HG03097 (cell line): ENCODE data around the gene KLHL3.
"Not testable (repeated sequence)": the region's sequence is repeated elsewhere in the genome, so short reads cannot be mapped to it uniquely, and the experiment has no call there.

Experiments
- ATAC-seq: cut with Tn5 transposase; IDR thresholded peaks from one replicate; pipeline ENCODE4 v1.9.1; 2021; ENCODE audit not compliant: unreplicated experiment, low FRiP score

KLHL3 gene, protein sequence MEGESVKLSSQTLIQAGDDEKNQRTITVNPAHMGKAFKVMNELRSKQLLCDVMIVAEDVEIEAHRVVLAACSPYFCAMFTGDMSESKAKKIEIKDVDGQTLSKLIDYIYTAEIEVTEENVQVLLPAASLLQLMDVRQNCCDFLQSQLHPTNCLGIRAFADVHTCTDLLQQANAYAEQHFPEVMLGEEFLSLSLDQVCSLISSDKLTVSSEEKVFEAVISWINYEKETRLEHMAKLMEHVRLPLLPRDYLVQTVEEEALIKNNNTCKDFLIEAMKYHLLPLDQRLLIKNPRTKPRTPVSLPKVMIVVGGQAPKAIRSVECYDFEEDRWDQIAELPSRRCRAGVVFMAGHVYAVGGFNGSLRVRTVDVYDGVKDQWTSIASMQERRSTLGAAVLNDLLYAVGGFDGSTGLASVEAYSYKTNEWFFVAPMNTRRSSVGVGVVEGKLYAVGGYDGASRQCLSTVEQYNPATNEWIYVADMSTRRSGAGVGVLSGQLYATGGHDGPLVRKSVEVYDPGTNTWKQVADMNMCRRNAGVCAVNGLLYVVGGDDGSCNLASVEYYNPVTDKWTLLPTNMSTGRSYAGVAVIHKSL

DNA sequence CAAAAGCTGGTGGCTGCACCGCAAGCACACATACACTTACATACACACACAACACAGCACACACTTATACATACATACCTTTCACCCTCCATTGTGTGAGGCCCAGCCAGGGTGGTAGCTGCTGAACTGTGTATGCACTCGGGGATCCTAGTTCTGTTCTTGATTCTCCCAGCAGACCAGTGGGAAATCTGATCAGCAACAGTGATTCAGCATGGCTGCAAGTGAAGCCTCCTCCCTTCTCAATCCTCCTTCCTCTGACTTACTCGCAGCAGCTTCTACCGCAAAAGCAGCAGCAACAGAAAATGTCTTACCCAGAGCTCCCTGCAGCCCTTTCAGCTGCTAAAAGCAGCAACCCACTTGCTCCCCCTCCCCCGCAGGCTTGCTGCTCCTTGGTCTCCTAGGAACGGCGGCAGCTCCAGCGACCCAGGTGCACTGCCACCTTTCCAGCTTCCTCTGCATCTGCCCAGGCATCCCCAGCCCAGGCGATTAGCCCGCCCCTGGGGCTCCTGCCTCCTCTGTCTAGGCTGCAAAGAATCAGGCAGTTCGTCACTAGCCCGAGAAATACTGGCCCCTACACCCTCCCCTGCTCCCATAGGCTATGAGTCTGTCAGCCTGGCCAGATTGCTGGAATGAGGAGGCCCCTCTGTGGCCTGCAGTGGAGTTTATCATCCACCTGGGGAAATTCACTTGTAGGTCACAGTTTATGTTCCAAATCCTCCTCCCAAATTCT, at the start of gene KLHL3:
Gene KLHL3 (minus strand): TSS at position 535 of the 730 bp plus-strand sequence. CDS start 443 bp downstream, at position 92.
- ATAC-seq, result peak; percentile 40

DNA sequence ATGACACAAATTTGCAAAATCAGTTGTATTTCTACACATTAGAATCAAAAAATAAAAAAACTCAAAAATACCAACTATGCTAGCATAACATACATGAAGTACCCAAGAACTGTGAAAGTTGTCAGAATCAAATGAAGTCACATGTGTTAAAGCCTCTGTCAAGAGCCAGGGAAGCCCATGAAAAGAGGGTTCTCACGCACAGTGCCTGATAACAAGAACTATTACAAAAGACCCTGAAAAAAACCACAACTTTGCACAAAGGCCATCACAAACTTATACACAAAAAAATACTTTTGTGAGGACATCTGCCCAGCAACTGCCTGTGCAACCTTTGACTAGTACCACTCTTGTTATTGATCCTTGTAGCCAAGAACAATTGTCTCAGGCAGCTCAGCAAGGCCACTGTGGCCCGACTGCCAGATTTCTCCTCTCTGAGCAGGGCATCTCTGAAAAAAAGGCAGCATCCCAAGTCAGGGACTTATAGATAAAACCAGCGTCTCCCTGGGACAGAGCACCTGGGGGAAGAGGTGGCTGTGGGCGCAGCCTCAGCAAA, 47.2 kb upstream of the KLHL3 start:
- ATAC-seq, result no peak

DNA sequence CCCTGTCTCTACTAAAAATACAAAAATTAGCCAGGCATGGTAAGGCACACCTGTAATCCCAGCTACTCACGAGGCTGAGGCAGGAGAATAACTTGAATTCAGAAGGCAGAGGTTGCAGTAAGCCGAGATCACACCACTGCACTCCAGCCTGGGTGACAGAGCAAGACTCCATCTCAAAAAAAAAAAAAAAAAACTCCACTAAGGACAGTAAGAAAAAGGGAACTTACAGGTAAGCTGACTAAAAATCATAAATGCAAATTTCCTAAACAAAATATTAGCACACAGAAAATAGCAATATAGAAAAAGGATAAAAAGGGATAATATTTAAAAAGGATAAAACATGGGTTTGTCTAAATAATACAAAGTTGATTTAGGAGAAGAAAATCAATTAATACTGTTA, 46.2 kb upstream of the KLHL3 start:
- no peak for ATAC-seq

DNA sequence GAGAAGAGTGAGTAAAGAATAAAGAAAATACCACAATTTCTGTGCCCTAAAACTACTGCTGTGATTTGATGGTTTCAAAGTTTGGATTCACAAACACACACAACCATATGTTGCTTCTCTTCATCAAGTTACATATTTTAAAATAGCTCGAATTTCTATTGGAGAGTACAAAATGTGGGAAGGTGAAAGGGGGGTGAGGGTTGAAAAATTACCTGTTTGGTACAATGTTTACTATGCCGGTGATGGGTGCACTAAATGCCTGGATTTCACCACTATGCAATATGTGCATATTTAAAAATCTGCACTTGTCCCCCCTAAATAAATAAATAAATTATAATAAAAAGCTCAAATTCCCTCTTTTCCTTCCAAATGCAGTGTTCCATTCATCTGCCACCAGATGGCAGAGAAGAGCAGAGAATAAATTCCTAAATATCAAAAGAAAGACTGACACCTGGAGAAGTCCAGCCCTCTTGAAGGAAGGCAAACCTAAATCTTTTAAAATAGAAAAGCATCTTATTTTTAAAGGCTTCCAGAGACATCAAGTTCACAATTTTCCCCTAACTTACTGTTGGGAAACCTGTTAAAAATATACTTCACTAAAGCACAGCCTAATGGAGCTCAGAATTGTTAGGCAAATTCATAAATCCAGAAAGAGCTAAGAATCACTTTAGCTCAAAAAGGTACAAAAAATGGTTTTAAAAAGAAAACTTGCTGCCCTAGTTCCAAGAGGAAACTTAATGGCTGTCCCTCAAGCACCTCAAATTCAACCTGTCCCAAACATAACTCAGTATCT, 43.1 kb upstream of the KLHL3 start:
- no peak for ATAC-seq

DNA sequence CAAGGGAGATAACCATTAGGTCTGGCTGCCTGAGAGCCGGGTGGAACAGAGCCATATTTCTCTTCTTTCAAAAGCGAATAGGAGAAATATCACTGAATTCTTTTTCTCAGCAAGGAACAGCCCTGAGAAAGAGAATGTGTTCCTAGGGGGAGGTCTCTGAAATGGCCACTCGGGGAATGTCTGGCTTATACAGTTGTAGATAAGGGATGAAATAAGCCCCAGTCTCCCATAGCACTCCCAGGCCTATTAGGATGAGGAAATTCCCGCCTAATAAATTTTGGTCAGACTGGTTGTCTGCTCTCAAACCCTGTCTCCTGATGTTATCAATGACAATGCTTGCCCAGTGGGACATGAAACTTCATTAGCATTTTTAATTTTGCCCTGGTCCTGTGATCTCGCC, 32.0 kb upstream of the KLHL3 start:
- ATAC-seq, result not testable (repeated sequence)

DNA sequence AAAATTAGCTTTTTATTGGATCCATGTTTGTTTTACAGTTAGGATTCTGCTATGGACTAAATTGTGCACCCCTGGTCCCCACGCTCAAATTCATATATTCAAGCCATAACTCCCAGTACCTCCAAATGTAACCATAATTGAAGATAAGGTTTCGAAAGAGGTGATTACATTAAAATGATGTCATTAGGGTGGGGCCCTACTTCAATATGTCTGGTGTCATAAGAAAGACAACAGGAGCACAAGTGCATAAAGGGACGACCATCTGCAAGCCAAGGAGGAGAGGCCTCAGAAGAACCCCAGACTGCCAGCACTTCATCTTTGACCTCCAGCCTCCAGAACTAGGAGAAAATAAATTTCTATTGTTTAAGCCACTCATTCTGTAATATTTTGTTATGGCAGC, 25.7 kb upstream of the KLHL3 start:
- no peak for ATAC-seq

DNA sequence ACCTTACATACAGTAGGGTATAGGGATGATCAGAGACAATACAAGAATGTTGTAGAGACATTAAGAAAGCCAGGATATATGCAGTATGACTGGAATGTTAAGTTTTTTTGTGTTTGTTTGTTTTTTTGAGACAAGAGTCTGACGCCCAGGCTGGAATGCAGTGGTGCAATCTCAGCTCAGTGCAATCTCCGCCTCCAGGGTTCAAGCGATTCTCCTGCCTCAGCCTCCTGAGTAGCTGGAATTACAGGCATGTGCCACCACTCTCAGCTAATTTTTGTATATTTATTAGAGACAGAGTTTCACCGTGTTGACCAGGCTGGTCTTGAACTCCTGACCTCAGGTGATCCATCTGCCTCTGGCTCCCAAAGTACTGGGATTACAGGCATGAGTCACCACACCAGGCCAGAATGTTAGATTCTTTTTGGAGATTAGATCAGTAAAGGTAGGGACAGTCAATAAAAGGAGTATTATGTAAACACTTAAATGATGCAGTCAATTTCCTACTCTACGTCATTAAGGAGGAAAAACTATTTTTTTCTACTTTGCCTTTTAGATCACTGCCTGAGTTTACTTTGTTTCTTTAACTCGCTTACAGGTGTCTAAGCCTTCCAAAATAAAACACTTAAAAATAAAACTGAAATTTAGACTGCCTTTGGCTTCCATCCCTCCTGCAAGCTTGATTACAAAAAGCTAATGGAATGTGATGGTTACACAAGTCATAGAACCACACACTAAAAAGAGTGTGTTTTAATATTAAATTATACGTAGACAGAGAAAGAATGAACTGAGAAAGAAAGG, 25.0 kb upstream of the KLHL3 start:
- no peak for ATAC-seq

DNA sequence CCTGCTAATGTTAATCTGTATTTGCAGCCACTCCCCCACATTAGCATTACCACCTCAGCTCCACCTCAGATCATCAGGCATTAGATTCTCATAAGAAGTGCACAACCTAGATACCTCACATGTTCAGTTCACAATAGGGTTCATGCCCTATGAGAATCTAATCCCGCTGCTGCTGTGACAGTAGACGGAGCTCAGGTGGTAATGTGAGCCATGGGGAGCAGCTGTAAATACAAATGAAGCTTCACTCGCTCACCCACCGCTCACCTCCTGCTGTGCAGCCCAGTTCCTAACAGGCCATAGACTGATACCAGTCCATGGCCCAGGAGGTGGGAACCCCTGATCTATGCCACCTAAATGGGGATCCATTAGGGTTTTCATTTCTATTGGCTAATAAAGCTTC, 24.4 kb upstream of the KLHL3 start:
- ATAC-seq, result no peak

DNA sequence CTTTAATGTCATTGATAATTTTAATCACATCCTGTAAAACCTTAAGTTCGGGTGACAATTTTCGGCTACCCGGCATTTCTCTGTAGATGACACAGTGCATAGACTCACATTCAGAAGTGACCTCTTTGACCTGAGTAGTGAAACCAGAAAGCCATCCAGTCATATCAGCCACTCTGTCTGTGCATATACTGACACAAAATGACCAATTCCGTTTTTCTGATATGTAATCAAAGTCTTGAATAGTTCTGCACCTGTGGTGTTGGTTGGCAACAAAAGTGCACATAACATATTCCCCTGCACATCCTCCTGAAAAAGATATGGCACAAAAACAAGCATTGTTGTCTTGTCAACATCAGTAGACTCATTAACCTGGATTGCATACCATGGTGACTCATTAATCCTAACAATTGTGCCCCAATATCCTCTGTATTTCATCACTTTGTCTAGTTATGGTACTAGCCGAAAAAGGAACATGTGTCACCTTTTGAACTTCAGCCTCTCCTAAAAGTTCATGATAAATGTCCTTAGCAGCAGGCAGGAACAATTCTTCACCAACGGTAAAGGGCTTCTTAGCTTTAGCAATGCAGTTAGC, 22.9 kb upstream of the KLHL3 start:
- no peak for ATAC-seq

DNA sequence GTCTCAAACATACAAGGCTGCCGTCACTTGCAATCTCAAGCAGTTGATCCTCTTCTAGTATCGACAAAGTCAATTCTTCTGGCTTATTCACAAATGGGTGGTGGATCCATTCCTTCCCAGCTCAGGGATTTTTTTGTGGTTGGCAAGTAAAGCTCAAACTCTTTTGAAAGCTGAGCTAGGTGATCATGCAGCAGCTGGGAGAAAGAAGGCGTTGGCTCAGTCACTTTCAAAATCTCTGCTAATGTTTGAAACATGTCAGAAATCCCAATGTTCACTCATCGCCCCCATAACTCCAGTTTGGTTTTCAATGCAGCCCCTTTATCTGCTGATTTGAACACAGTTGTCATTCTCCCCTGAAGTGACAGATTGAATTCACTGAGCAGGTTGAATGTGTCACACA, 22.2 kb upstream of the KLHL3 start:
- no peak for ATAC-seq

DNA sequence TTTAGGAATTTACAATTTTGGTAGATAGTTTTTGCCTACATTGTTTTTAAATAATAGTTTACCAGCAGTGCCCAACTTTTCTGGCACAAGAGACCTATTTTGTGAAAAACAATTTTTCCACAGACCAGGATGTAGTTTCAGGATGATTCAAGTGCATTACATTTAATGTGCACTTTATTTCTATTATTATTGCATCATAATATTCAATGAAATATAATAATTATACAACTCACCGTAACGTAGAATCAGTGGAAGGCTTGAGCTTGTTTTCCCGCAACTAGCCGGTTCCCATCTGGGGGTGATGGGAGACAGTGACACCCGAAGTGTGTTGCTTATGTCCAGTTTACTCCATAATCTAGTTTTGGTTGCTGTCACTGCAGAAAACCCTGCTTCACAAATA, 21.7 kb upstream of the KLHL3 start:
- ATAC-seq, result no peak

DNA sequence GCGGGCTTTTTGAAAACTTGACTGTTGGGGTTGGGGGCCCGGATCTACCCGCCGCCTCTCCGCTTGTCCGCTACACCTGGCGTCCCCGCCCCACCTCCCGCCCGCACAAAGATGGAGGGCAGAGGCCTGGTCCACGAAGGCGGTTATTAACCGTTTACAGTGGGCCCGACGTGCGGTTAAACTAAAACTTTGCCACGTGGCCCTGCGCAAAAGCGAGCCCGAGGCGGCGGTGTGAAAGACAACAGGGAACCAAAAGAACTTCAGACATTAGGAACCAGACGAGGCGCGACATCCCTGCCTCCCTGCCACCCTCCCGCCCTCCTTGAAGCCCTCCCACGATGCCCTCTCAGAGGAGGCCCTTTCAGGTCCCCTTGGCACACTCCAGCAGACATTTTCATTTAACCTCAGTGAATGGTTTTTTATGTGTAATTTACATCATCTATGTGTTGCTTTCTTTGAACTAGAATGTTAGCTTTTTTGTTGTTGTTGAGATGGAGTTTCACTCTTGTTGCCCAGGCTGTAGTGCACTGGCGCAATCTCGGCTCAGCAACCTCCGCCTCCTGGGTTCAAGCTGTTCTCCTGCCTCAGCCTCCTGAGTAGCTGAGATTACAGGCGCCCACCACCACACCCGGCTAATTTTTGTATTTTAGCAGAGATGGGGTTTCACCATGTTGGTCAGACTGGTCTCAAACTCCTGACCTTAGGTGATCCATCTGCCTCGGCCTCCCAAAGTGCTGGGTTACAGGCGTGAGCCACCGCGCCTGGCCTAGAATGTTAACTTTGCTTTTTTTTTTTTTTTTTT, 19.3 kb upstream of the KLHL3 start:
- no peak for ATAC-seq

DNA sequence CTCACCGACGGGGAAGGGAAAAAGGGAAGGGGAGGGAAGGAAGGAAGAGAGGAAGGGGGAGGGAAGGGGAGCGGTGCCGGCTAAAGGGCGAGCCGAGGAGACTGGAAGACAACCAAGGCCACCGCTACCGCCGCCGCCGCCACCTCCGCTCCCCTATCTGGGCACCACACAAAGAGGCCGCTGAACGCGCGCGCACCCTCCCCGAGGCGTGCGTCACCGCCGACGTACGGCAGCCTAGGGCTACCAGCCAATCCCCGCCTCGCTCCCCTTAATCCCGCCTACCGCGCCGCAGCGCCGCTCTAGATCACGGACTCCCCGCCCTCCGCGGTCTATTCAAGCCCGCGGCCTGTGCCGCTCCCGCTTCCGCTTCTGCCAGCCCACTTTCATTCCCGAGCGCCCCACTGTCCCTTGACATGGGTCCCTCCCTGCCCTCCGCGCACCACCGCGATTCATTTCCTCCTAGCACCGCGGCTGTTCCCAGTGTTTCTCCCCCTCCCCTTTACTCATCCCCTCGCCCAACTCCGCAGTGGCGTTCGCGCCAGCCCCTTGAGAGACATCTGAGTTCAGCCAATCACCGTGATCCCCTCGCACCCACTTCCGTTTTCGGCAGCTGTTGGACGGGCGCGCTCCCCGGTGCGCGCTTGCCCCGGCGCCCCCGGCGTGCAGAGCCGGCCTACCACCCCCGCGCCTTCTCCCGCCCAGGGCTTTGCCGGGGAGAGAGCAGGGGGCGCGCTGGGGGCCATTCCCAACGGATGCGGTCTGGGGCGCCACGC, 18.5 kb upstream of the KLHL3 start, which contains the start of gene HNRNPA0:
Gene HNRNPA0 (minus strand): TSS at position 176 of the 773 bp plus-strand sequence. CDS start 297 bp downstream, outside the sequence.
- peak; percentile 81 for ATAC-seq

DNA sequence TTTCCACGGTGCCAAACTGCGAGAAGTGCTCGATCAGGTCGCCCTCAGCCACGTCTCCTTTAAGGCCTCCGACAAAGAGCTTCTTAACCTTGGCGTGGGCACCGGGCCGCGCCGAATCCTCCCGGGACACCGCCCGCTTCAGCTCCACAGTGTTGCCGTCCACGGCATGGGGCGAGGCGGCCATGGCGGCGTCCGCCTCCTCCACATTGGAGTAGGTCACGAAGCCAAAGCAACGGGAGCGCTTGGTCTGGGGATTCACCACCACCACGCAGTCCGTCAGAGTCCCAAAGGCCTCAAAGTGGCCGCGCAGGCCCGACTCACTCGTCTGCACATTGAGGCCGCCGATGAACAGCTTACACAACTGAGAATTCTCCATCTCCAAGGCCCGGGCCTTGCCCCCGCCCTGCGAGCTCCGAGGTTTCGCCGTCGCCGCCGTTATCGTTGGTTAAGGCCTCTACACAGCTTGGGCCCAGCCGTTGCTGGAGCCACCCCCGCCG, 17.9 kb upstream of the KLHL3 start:
- ATAC-seq, result peak; percentile 2

DNA sequence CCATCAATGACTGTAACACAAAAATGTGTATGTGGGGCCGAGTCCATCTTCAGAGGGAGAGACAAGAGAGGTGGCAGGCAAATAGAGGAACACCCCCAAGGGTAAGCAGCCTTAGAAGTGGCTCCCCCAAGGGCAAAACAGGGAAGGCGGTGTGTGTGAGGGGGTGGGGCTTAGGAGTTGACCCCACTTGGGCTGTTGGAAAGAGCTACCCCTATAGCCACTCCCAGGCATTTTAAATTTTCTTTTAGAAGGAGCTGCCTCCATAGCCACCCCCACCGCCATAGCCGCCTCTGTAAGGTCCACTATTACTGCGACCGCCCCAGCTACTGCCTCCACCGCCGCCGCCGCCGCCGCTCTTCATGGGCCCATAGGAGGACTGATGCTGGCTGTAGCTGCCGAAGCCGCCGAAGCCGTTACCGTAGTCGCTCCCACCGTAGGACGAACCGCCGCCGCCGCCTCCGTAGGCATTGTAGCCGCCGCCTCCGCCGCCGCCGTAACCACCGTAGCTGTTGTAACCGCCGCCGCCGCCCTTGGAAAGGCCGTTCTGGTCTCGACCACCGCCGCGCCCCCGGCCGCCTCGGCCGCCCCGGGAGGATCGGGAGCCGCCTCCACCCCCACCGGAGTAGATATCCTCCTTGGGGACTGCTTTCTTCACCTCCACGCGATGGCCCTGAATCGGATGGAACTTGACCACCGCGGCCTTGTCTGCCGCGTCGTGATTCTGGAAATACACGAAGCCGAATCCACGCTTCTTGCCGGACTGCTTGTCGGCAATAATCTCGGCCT, 17.2 kb upstream of the KLHL3 start:
- no peak for ATAC-seq

DNA sequence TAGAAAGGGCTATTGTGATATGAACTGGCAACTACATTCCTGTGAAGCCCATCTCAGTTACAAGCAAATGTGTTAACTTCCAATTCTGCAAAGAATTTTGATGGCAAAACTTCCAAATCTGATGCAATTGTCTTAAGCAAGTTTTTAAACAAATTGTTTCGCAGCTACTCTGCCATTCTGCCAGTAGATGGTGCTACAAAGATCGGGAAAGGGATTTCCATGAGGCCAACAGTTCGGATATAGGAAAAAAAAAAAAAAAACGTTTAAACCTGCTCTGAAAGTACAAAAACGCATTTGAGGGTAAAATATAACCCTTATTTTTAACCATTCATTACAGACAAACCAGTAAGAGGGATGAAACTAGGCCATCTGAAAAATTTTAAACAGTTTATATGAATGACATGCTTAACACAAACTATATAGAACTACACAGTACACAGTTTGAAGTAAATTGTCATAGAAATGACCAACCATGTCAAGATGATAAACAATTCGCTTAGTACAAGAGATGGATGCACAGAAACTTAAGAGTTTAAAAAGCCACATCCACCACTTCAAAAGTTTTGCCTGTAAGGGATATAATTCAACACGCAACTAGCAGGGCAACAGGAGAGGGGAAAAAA, 16.1 kb upstream of the KLHL3 start:
- no peak for ATAC-seq
